K562 (cell line): Measurements from ENCODE around the gene SPON1. TPM values are rescaled to one million over a fixed set of nuclear protein-coding genes. Genes with fewer than 3 reads are reported as not detected.

ENCODE experiments used
- ATAC-seq: fragments of 200-7000 bp; cut with Tn5 transposase; 3 replicates; pipeline ENCODE4 v1.9.1; 2020; ENCODE audit warnings: moderate library complexity
- BruUV-seq: library from RNA; stranded (reverse); fragments of 400-500 nt; replicated peaks from 2 replicates; lab custom pipeline; 2021; lab: Mats Ljungman, UMichigan
- CTCF ChIA-PET: fragments of 300-600 bp; formaldehyde crosslinking; extraction: SDS; loops from one replicate; lab custom pipeline; 2021; ENCODE audit warnings: low intra/inter-chr PET ratio; lab: Yijun Ruan, JAX
- POLR2A ChIA-PET: fragments of 300-600, 350-650 bp; sonication (Branson Sonifier 250); formaldehyde crosslinking; extraction: SDS; loops from one replicate; lab custom pipeline; 2021; ENCODE audit warnings: antibody characterized with exemption, inconsistent platforms; lab: Yijun Ruan, JAX
- DNase-seq, 4 experiments: peaks; one replicate each; pipeline versions ENCODE4 v3.0.0 to v3.0.0-alpha.2; 2011 to 2018; ENCODE audit warnings: low spot score in 3 of 4, mixed read lengths in 3 of 4; ENCODE audit errors: extremely low read depth in 1 of 4
- FAIRE-seq: peaks from 2 replicates; lab custom pipeline; 2011; peaks lifted over from hg19 to GRCh38; lab: Jason Lieb, UNC
- H2AFZ ChIP-seq: 2 replicates; pipeline ENCODE4 v1.6.0; 2011; ENCODE audit warnings: low read depth, low read length, control low read depth, inconsistent platforms
- H3K27ac ChIP-seq: fragments of 200-600 bp; 3 replicates; pipeline ENCODE4 v1.8.0; 2011; ENCODE audit warnings: low read depth, mild to moderate bottlenecking, control low read depth, inconsistent platforms, low read length, moderate library complexity, mixed read lengths; ENCODE audit errors: extremely low read depth
- H3K27me3 ChIP-seq, 2 experiments: fragments of 300-600 bp in 1 of 2; 2 replicates in 1 of 2; 3 replicates in 1 of 2; pipeline versions ENCODE4 v1.6.0 to v1.8.0; 2011; ENCODE audit warnings: inconsistent platforms in 2 of 2, low read length in 2 of 2, mild to moderate bottlenecking in 1 of 2, mixed read lengths in 1 of 2, moderate library complexity in 1 of 2; ENCODE audit not compliant: control insufficient read depth in 2 of 2, insufficient read depth in 2 of 2
- H3K36me3 ChIP-seq: fragments of 300-600 bp; 3 replicates; pipeline ENCODE4 v1.8.0; 2011; ENCODE audit warnings: mild to moderate bottlenecking, low read length, inconsistent platforms; ENCODE audit not compliant: control insufficient read depth, insufficient read depth
- H3K4me1 ChIP-seq, 2 experiments: fragments of 200-600 bp in 1 of 2; replicated peaks in 1 of 2; 2 replicates in 1 of 2; 3 replicates in 1 of 2; pipeline versions ENCODE4 v1.5.1 to v1.8.0; 2011; ENCODE audit warnings: inconsistent platforms in 2 of 2, low read length in 2 of 2, mild to moderate bottlenecking in 1 of 2, mixed read lengths in 1 of 2, moderate library complexity in 1 of 2; ENCODE audit not compliant: control insufficient read depth in 2 of 2, insufficient read depth in 2 of 2
- H3K4me2 ChIP-seq: 2 replicates; pipeline ENCODE4 v1.6.1; 2011; ENCODE audit warnings: low read length, control low read depth, inconsistent platforms, mixed read lengths; ENCODE audit not compliant: insufficient read depth
- H3K4me3 ChIP-seq: fragments of 200-600 bp; sonication (generic), shearing (Covaris generic); 2 replicates; pipeline ENCODE4 v1.5.1; 2016; ENCODE audit warnings: control low read depth, inconsistent platforms
- H3K79me2 ChIP-seq: fragments of 200-600 bp; 3 replicates; pipeline ENCODE4 v1.8.0; 2011; ENCODE audit warnings: low read length, inconsistent platforms; ENCODE audit not compliant: control insufficient read depth, insufficient read depth
- H3K9ac ChIP-seq, 2 experiments: 2 replicates each; pipeline versions ENCODE4 v1.6.0 to v1.6.1; 2011; ENCODE audit warnings: low read depth in 2 of 2, low read length in 2 of 2, control low read depth in 1 of 2, inconsistent platforms in 1 of 2, mild to moderate bottlenecking in 1 of 2, mixed read lengths in 1 of 2; ENCODE audit not compliant: insufficient read depth in 1 of 2
- H3K9me1 ChIP-seq: one replicate; pipeline ENCODE4 v1.6.0; 2011; ENCODE audit warnings: inconsistent platforms, mild to moderate bottlenecking, low read length, moderate library complexity; ENCODE audit not compliant: control insufficient read depth, insufficient read depth
- H3K9me3 ChIP-seq: replicated peaks from 2 replicates; pipeline ENCODE4 v1.5.1; 2011; ENCODE audit warnings: low read depth, low read length, inconsistent platforms; ENCODE audit not compliant: control insufficient read depth, insufficient read depth
- H4K20me1 ChIP-seq: replicated peaks from 2 replicates; pipeline ENCODE4 v1.6.1; 2011; ENCODE audit warnings: low read length, inconsistent platforms, mixed read lengths; ENCODE audit not compliant: control insufficient read depth, insufficient read depth
- FOXM1 ChIP-seq, 2 experiments: fragments of 450-650 bp in 1 of 2; sonication (generic) in 1 of 2; formaldehyde crosslinking in 1 of 2; IDR thresholded peaks; 2 replicates each; pipeline versions ENCODE4 v1.6.1 to v1.9.0; 2017 to 2022; ENCODE audit warnings: low read depth in 2 of 2, mild to moderate bottlenecking in 2 of 2, missing genetic modification reagents in 1 of 2, moderate library complexity in 1 of 2
- MEF2D ChIP-seq: conservative IDR thresholded peaks from 2 replicates; pipeline ENCODE4 v1.6.1; 2016; ENCODE audit warnings: low read depth, missing genetic modification characterization, missing compliant biosample characterization
- MLX ChIP-seq, 2 experiments: fragments of 450-650 bp in 1 of 2; sonication (generic) in 1 of 2; formaldehyde crosslinking; conservative IDR thresholded peaks; 2 replicates each; pipeline versions ENCODE4 v1.4.0 to v1.8.1; 2020 to 2022; ENCODE audit warnings: mild to moderate bottlenecking in 1 of 2, missing genetic modification reagents in 1 of 2
- NR3C1 ChIP-seq: sonication (generic); formaldehyde crosslinking; IDR thresholded peaks from 2 replicates; pipeline ENCODE4 v1.8.1; 2022; ENCODE audit warnings: missing genetic modification reagents
- ZBTB40 ChIP-seq, 2 experiments: fragments of 450-650 bp in 1 of 2; sonication (generic) in 1 of 2; formaldehyde crosslinking in 1 of 2; IDR thresholded peaks; 2 replicates each; pipeline versions ENCODE4 v1.7.1 to v1.9.0; 2016 to 2022; ENCODE audit warnings: inconsistent platforms in 1 of 2, mild to moderate bottlenecking in 1 of 2, missing genetic modification reagents in 1 of 2
- ZNF830 ChIP-seq: fragments of 250-450 bp; sonication (Bioruptor Pico); IDR thresholded peaks from 2 replicates; pipeline ENCODE4 v1.5.0; 2021; ENCODE audit warnings: mild to moderate bottlenecking
- WGBS: fragments of 100-300 bp; shearing (Covaris generic); methylation state at CpG from one replicate; pipeline ENCODE4 v1.1.6; 2016; ENCODE audit warnings: low coverage, mixed read lengths; ENCODE audit not compliant: insufficient coverage; ENCODE audit errors: missing lambda C conversion rate; 5-methylcytosine and 5-hydroxymethylcytosine counted together
- in situ Hi-C: fragments of 300-500 bp; cut with MboI; formaldehyde crosslinking; loops from 4 replicates; pipeline ENCODE4 v1.15.0; 2018; ENCODE audit warnings: inconsistent platforms, mixed read lengths
- intact Hi-C: fragments of 100-400 bp; cut with micrococcal nuclease; formaldehyde crosslinking; loops from 2 replicates; pipeline ENCODE4 v1.14.2; 2022
- polyA plus RNA-seq, 8 experiments: library from polyadenylated mRNA; depleted of rRNA in 4 of 8; stranded (reverse) in 5 of 8; unstranded in 3 of 8; fragments of >200 nt; fragmentation: Nextera tagmentation in 2 of 8; fragmentation: Illumina TruSeq in 1 of 8; extraction: Ambion mirVana in 2 of 8; extraction: Trizol in 1 of 8; gene quantifications; 2 replicates each; pipeline versions ENCODE4 v1.2.1 to v1.2.3, GENCODE V29; 2011 to 2014; ENCODE audit warnings: inconsistent platforms in 1 of 8, missing spikeins in 1 of 8
- total RNA-seq, 7 experiments: library from RNA; depleted of rRNA in 6 of 7; stranded (reverse); fragments of >200 nt in 6 of 7; fragmentation: Illumina TruSeq in 2 of 7; extraction: Trizol in 2 of 7; gene quantifications; 2 replicates each; pipeline versions ENCODE4 v1.2.1 to v1.2.3, GENCODE V29; 2011 to 2021; ENCODE audit warnings: low replicate concordance in 1 of 7
- TF ChIP-seq, protein P1 (sequence below): fragments of 450-650 bp; formaldehyde crosslinking; IDR thresholded peaks from 2 replicates; pipeline ENCODE4 v1.4.0; 2020; ENCODE audit warnings: mild to moderate bottlenecking, moderate library complexity

Gene SPON1
- total and polyA plus RNA-seq, 9 of the 15 experiments (the other 6 are each of a cell fraction or from before 2014, with no cell fraction given), result 0.04 to 0.06 TPM; not detected in 7

- TF ChIP-seq FOXM1 (IDR thresholded peaks at IDR 0.05; ENCODE audit: low read depth) (no peak), FOXM1 (CRISPR knock-in tag; IDR thresholded peaks at IDR 0.05; ENCODE audit: low read depth) (no peak), MEF2D (no peak), NR3C1 (CRISPR knock-in tag) (no peak), ZNF830 (CRISPR knock-in tag) (no peak)
- TF ChIP-seq, protein P1, sequence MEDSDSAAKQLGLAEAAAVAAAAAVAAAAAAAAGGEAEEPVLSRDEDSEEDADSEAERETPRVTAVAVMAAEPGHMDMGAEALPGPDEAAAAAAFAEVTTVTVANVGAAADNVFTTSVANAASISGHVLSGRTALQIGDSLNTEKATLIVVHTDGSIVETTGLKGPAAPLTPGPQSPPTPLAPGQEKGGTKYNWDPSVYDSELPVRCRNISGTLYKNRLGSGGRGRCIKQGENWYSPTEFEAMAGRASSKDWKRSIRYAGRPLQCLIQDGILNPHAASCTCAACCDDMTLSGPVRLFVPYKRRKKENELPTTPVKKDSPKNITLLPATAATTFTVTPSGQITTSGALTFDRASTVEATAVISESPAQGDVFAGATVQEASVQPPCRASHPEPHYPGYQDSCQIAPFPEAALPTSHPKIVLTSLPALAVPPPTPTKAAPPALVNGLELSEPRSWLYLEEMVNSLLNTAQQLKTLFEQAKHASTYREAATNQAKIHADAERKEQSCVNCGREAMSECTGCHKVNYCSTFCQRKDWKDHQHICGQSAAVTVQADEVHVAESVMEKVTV (CRISPR knock-in tag), result no peak
- TF ChIP-seq, all 486 proteins: peak for 0
These were observed 12.1 kb downstream of the SPON1 start (continued) for GRCh38 chr11:13974631-13975030.

- Histone ChIP-seq H4K20me1 (no peaks in the 10 kb centered on the region), H3K27me3 (peaks cover 4 to 10% of the 10 kb centered on the region in 2 experiments), H3K27ac (no peak overlapping the region), H3K9me1 (no peaks in the 10 kb centered on the region), H3K36me3 (no peaks in the 10 kb centered on the region), H3K79me2 (no peaks in the 10 kb centered on the region), H3K4me2 (no peak overlapping the region), H3K9me3 (no peaks in the 10 kb centered on the region), H2AFZ (no peak overlapping the region), H3K4me1 (no peaks in the 10 kb centered on the region; a peak in 1 of 5 replicates), H3K9ac (no peak overlapping the region), H3K4me3 (no peak overlapping the region)
- in situ Hi-C loops, result no loop called here
- ATAC-seq (no peak), FAIRE-seq (no peak), DNase-seq (no peak)
- CTCF ChIA-PET, result no interaction called here
- 3% methylated on average over 12 of the region's 12 CpGs for WGBS
- BruUV-seq, result no TSS peak
- intact Hi-C loops, result no loop called here
- POLR2A ChIA-PET, result interaction anchor here (0.6 kb wide), 1 partner anchor 322 kb away, joined by 4 read pairs; no protein-coding TSS in a partner anchor
- TF ChIP-seq MLX (CRISPR knock-in tag; conservative IDR thresholded peaks at IDR 0.05), result no peak
- no peak for TF ChIP-seq ZBTB40 (IDR thresholded peaks at IDR 0.05)
- no peak for TF ChIP-seq ZBTB40 (CRISPR knock-in tag; IDR thresholded peaks at IDR 0.05)
These were observed 20.7 kb downstream of the SPON1 start for GRCh38 chr11:13983081-13983751.
